HL-60/S4 treated with phorbol 12-myristate 13-acetate at 8.2 ng/mL for 4 days and 3 days (cell line): ENCODE results near the gene SLC17A6.

Experiments used
- in situ Hi-C: fragments of 300-500 bp; cut with MboI; formaldehyde crosslinking; loops from 2 replicates; pipeline ENCODE4 v1.15.0; 2022; ENCODE audit warnings: low sequenced_read_pairs

Gene SLC17A6

GRCh38 chr11:22389526-22390282 is 51.5 kb downstream of the SLC17A6 start:
- in situ Hi-C loops = no loop called here

GRCh38 chr11:22390283-22390655 is 52.1 kb downstream of the SLC17A6 start:
- in situ Hi-C loops = no loop called here

- in situ Hi-C loops = no loop called here
These were observed 54.4 kb downstream of the SLC17A6 start for GRCh38 chr11:22392561-22392960.

- in situ Hi-C loops = no loop called here
These were observed 67.2 kb downstream of the SLC17A6 start for GRCh38 chr11:22405377-22405776.

- in situ Hi-C loops = no loop called here
These were observed 69.1 kb downstream of the SLC17A6 start for GRCh38 chr11:22407267-22407666.

- in situ Hi-C loops = no loop called here
These were observed 69.7 kb downstream of the SLC17A6 start for GRCh38 chr11:22407921-22408320.

- in situ Hi-C loops = no loop called here
These were observed 77.3 kb downstream of the SLC17A6 start for GRCh38 chr11:22415476-22415875.

- in situ Hi-C loops = no loop called here
These were observed 78.3 kb downstream of the SLC17A6 start for GRCh38 chr11:22416462-22416861.

- in situ Hi-C loops = no loop called here
These were observed 88.7 kb downstream of the SLC17A6 start for GRCh38 chr11:22426915-22427314.
